Nephron (organoid): ENCODE results near the gene SCGB2A2.

Source experiments
- H3K27ac Mint-ChIP-seq, 3 experiments: 2 replicates each; pipeline ENCODE4 v1.8.0; 2020; ENCODE audit warnings: mixed read lengths in 3 of 3, mild to moderate bottlenecking in 2 of 3, moderate library complexity in 1 of 3
- H3K27me3 Mint-ChIP-seq: 2 replicates; pipeline ENCODE4 v1.8.0; 2021; ENCODE audit warnings: low read depth, mild to moderate bottlenecking, moderate library complexity, mixed read lengths
- H3K36me3 Mint-ChIP-seq: 2 replicates; pipeline ENCODE4 v1.8.0; 2020; ENCODE audit warnings: low read depth, mixed read lengths
- H3K4me1 Mint-ChIP-seq: 2 replicates; pipeline ENCODE4 v1.8.0; 2020; ENCODE audit warnings: mixed read lengths
- H3K4me3 Mint-ChIP-seq, 3 experiments: 2 replicates each; pipeline ENCODE4 v1.8.0; 2020; ENCODE audit warnings: mild to moderate bottlenecking in 3 of 3, mixed read lengths in 3 of 3, moderate library complexity in 2 of 3
- H3K9me3 Mint-ChIP-seq: 2 replicates; pipeline ENCODE4 v1.8.0; 2020; ENCODE audit warnings: mixed read lengths
- CTCF ChIP-seq, 3 experiments: fragments of 200-600 bp; sonication (generic); IDR thresholded peaks; one replicate each; pipeline ENCODE4 v1.5.0; 2021; ENCODE audit warnings: antibody characterized with exemption in 3 of 3; ENCODE audit not compliant: unreplicated experiment in 3 of 3

SCGB2A2 gene

GRCh38 chr11:62269654-62270278, at the start of gene SCGB2A2:
SCGB2A2 (plus strand) TSS chr11:62270158; CDS start chr11:62270217, 59 bp downstream.
- no peak within 1 kb of the TSS for H3K4me3 Mint-ChIP-seq
- no peaks in the 10 kb centered on the region for H3K36me3 Mint-ChIP-seq
- H3K27me3 Mint-ChIP-seq = peaks cover 27% of the 10 kb centered on the region
- H3K27ac Mint-ChIP-seq = no peak within 1 kb of the TSS
- no peaks in the 10 kb centered on the region for H3K4me1 Mint-ChIP-seq
- no peak for TF ChIP-seq CTCF (IDR thresholded peaks at IDR 0.05; ENCODE audit: unreplicated experiment in 3 of 3)
- no peaks in the 10 kb centered on the region for H3K9me3 Mint-ChIP-seq

- Mint-ChIP-seq H3K4me3 (no peak overlapping the region), H3K27ac (no peak overlapping the region), H3K36me3 (peaks cover 4% of the 10 kb centered on the region), H3K27me3 (no peaks in the 10 kb centered on the region), H3K9me3 (peaks cover 24% of the 10 kb centered on the region), H3K4me1 (no peaks in the 10 kb centered on the region)
- TF ChIP-seq CTCF (IDR thresholded peaks at IDR 0.05; ENCODE audit: unreplicated experiment in 3 of 3) = no peak
Measured at GRCh38 chr11:62221498-62221897, 48.5 kb upstream of the SCGB2A2 start.

- no peak overlapping the region for H3K4me3 Mint-ChIP-seq
- no peaks in the 10 kb centered on the region for H3K27me3 Mint-ChIP-seq
- peaks cover 4% of the 10 kb centered on the region for H3K36me3 Mint-ChIP-seq
- H3K27ac Mint-ChIP-seq = peak overlapping the region in 2 of 3 experiments; percentile 20 to 38
- no peaks in the 10 kb centered on the region for H3K4me1 Mint-ChIP-seq
- no peak for TF ChIP-seq CTCF (IDR thresholded peaks at IDR 0.05; ENCODE audit: unreplicated experiment in 3 of 3)
- peaks cover 24% of the 10 kb centered on the region for H3K9me3 Mint-ChIP-seq
Measured at GRCh38 chr11:62223095-62223494, 46.9 kb upstream of the SCGB2A2 start.

GRCh38 chr11:62233730-62234129, 36.2 kb upstream of the SCGB2A2 start:
- no peak for TF ChIP-seq CTCF (IDR thresholded peaks at IDR 0.05; ENCODE audit: unreplicated experiment in 3 of 3)
- no peaks in the 10 kb centered on the region for H3K36me3 Mint-ChIP-seq
- H3K27me3 Mint-ChIP-seq = peaks cover 34% of the 10 kb centered on the region
- H3K4me1 Mint-ChIP-seq = no peaks in the 10 kb centered on the region
- H3K27ac Mint-ChIP-seq = no peak overlapping the region
- no peak overlapping the region for H3K4me3 Mint-ChIP-seq
- H3K9me3 Mint-ChIP-seq = no peaks in the 10 kb centered on the region

GRCh38 chr11:62236187-62236586, 33.8 kb upstream of the SCGB2A2 start:
- peaks cover 51% of the 10 kb centered on the region for H3K27me3 Mint-ChIP-seq
- no peak overlapping the region for H3K27ac Mint-ChIP-seq
- H3K4me1 Mint-ChIP-seq = no peaks in the 10 kb centered on the region
- TF ChIP-seq CTCF (IDR thresholded peaks at IDR 0.05; ENCODE audit: unreplicated experiment in 3 of 3) = no peak
- no peak overlapping the region for H3K4me3 Mint-ChIP-seq
- no peaks in the 10 kb centered on the region for H3K36me3 Mint-ChIP-seq
- no peaks in the 10 kb centered on the region for H3K9me3 Mint-ChIP-seq

GRCh38 chr11:62237499-62237898, 32.5 kb upstream of the SCGB2A2 start:
- Mint-ChIP-seq H3K9me3 (no peaks in the 10 kb centered on the region), H3K36me3 (no peaks in the 10 kb centered on the region), H3K27ac (no peak overlapping the region), H3K27me3 (peaks cover 52% of the 10 kb centered on the region), H3K4me1 (no peaks in the 10 kb centered on the region), H3K4me3 (no peak overlapping the region)
- no peak for TF ChIP-seq CTCF (IDR thresholded peaks at IDR 0.05; ENCODE audit: unreplicated experiment in 3 of 3)
